ENCODE results near the gene RTF2.

The RTF2 gene

GRCh38 chr20:56437196-56437960 is 31.0 kb upstream of the RTF2 start:
- H3K4me3 ChIP-seq (ENCODE audit: low read depth, low read length): no peak overlapping the region
- no peak for TF ChIP-seq CTCF (IDR thresholded peaks at IDR 0.05; ENCODE audit: control insufficient read depth, extremely low read depth, insufficient read depth)
- no peak for DNase-seq (ENCODE audit: low read depth)

GRCh38 chr20:56438284-56438683 is 30.1 kb upstream of the RTF2 start:
- DNase-seq (ENCODE audit: low read depth): no peak
- no peak for TF ChIP-seq CTCF (IDR thresholded peaks at IDR 0.05; ENCODE audit: control insufficient read depth, extremely low read depth, insufficient read depth)

GRCh38 chr20:56439771-56440291 is 28.6 kb upstream of the RTF2 start:
- DNase-seq (ENCODE audit: low read depth): no peak
- no peak for TF ChIP-seq CTCF (IDR thresholded peaks at IDR 0.05; ENCODE audit: control insufficient read depth, extremely low read depth, insufficient read depth)
- H3K4me3 ChIP-seq (ENCODE audit: low read depth, low read length): no peak overlapping the region

More at GRCh38 chr20:56438284-56438683, 30.1 kb upstream of the RTF2 start:
- H3K4me3 ChIP-seq (ENCODE audit: low read depth, low read length): no peak overlapping the region

- DNase-seq (ENCODE audit: low read depth): no peak
- H3K4me3 ChIP-seq (ENCODE audit: low read depth, low read length): no peak overlapping the region
- no peak for TF ChIP-seq CTCF (IDR thresholded peaks at IDR 0.05; ENCODE audit: control insufficient read depth, extremely low read depth, insufficient read depth)
These were observed 27.9 kb upstream of the RTF2 start for GRCh38 chr20:56440346-56441007.

GRCh38 chr20:56442389-56443365 is 25.8 kb upstream of the RTF2 start:
- DNase-seq (ENCODE audit: low read depth): no peak
- no peak overlapping the region for H3K4me3 ChIP-seq (ENCODE audit: low read depth, low read length)
- no peak for TF ChIP-seq CTCF (IDR thresholded peaks at IDR 0.05; ENCODE audit: control insufficient read depth, extremely low read depth, insufficient read depth)
